Measurements from ENCODE around the gene PTPRG. TPM values are rescaled to one million over a fixed set of nuclear protein-coding genes. Genes with fewer than 3 reads are reported as not detected.

PTPRG gene
- total RNA-seq, 6 experiments from 2014 or later: 29.4 to 34.7 (median 32.7) TPM

GRCh38 chr3:61612211-61613194, 51.1 kb downstream of the PTPRG start:
- Mint-ChIP-seq H3K9me3 (no peaks in the 10 kb centered on the region), H3K27me3 (ENCODE audit: insufficient read depth) (peaks cover 2% of the 10 kb centered on the region; the same call in 1 of the 2 replicates), H3K4me3 (peak overlapping the region; percentile 43; the same call in 1 of the 2 replicates), H3K36me3 (ENCODE audit: low read depth) (peaks cover 17% of the 10 kb centered on the region), H3K4me1 (ENCODE audit: low read depth) (peaks cover 37% of the 10 kb centered on the region), H3K27ac (no peak overlapping the region)
- DNase-seq: peak; percentile 28
- TF ChIP-seq, protein P1, sequence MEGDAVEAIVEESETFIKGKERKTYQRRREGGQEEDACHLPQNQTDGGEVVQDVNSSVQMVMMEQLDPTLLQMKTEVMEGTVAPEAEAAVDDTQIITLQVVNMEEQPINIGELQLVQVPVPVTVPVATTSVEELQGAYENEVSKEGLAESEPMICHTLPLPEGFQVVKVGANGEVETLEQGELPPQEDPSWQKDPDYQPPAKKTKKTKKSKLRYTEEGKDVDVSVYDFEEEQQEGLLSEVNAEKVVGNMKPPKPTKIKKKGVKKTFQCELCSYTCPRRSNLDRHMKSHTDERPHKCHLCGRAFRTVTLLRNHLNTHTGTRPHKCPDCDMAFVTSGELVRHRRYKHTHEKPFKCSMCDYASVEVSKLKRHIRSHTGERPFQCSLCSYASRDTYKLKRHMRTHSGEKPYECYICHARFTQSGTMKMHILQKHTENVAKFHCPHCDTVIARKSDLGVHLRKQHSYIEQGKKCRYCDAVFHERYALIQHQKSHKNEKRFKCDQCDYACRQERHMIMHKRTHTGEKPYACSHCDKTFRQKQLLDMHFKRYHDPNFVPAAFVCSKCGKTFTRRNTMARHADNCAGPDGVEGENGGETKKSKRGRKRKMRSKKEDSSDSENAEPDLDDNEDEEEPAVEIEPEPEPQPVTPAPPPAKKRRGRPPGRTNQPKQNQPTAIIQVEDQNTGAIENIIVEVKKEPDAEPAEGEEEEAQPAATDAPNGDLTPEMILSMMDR (IDR thresholded peaks at IDR 0.05): no peak

GRCh38 chr3:61613666-61614065, 52.3 kb downstream of the PTPRG start:
- no peak overlapping the region; the same call in 1 of the 2 replicates for H3K27ac Mint-ChIP-seq
- DNase-seq: no peak
- TF ChIP-seq, protein P1 (IDR thresholded peaks at IDR 0.05): no peak
- H3K27me3 Mint-ChIP-seq (ENCODE audit: insufficient read depth): peaks cover 2% of the 10 kb centered on the region; the same call in 1 of the 2 replicates
- peaks cover 17% of the 10 kb centered on the region for H3K36me3 Mint-ChIP-seq (ENCODE audit: low read depth)
- peaks cover 39% of the 10 kb centered on the region for H3K4me1 Mint-ChIP-seq (ENCODE audit: low read depth)
- no peaks in the 10 kb centered on the region for H3K9me3 Mint-ChIP-seq
- no peak overlapping the region for H3K4me3 Mint-ChIP-seq

GRCh38 chr3:61615643-61616042, 54.3 kb downstream of the PTPRG start:
- no peaks in the 10 kb centered on the region; the same call in 1 of the 2 replicates for H3K27me3 Mint-ChIP-seq (ENCODE audit: insufficient read depth)
- H3K36me3 Mint-ChIP-seq (ENCODE audit: low read depth): peaks cover 17% of the 10 kb centered on the region
- no peaks in the 10 kb centered on the region for H3K9me3 Mint-ChIP-seq
- H3K4me1 Mint-ChIP-seq (ENCODE audit: low read depth): peaks cover 39% of the 10 kb centered on the region
- no peak for DNase-seq
- TF ChIP-seq, protein P1 (IDR thresholded peaks at IDR 0.05): no peak
- no peak overlapping the region for H3K27ac Mint-ChIP-seq
- no peak overlapping the region for H3K4me3 Mint-ChIP-seq

- peaks cover 39% of the 10 kb centered on the region for H3K4me1 Mint-ChIP-seq (ENCODE audit: low read depth)
- no peaks in the 10 kb centered on the region for H3K9me3 Mint-ChIP-seq
- TF ChIP-seq, protein P1 (IDR thresholded peaks at IDR 0.05): no peak
- no peaks in the 10 kb centered on the region; the same call in 1 of the 2 replicates for H3K27me3 Mint-ChIP-seq (ENCODE audit: insufficient read depth)
- DNase-seq: no peak
- H3K36me3 Mint-ChIP-seq (ENCODE audit: low read depth): peaks cover 17% of the 10 kb centered on the region
- no peak overlapping the region for H3K27ac Mint-ChIP-seq
- H3K4me3 Mint-ChIP-seq: no peak overlapping the region
These were observed 55.2 kb downstream of the PTPRG start for GRCh38 chr3:61616586-61616985.

DNA sequence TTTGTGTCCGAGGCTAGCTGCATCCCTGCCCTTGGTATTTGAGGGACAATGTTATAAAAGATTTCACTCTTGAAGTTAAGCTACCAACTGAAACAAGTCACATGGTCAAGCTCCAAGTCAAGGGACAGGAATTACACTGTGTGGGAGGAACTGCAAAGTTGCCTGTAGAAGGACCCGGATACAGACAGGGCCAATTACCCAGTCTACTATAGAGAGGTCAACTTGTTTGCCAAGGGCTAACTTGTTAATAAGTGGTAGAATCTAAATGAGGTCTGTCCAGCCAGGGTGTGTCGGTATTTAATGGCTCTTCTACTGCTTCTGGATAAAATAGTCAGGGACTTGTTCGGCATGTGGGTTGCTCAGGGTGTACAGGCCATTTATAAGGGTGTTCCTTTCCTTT, 55.7 kb downstream of the PTPRG start:
- Mint-ChIP-seq H3K9me3 (no peaks in the 10 kb centered on the region), H3K27ac (peak overlapping the region; percentile 26; the same call in 1 of the 2 replicates), H3K36me3 (ENCODE audit: low read depth) (peaks cover 19% of the 10 kb centered on the region), H3K4me3 (no peak overlapping the region), H3K4me1 (ENCODE audit: low read depth) (peaks cover 36% of the 10 kb centered on the region), H3K27me3 (ENCODE audit: insufficient read depth) (no peaks in the 10 kb centered on the region; the same call in 1 of the 2 replicates)
- DNase-seq: no peak
- TF ChIP-seq, protein P1 (IDR thresholded peaks at IDR 0.05): no peak
